Measurements from ENCODE around the gene NTRK3.

NTRK3 gene

DNA sequence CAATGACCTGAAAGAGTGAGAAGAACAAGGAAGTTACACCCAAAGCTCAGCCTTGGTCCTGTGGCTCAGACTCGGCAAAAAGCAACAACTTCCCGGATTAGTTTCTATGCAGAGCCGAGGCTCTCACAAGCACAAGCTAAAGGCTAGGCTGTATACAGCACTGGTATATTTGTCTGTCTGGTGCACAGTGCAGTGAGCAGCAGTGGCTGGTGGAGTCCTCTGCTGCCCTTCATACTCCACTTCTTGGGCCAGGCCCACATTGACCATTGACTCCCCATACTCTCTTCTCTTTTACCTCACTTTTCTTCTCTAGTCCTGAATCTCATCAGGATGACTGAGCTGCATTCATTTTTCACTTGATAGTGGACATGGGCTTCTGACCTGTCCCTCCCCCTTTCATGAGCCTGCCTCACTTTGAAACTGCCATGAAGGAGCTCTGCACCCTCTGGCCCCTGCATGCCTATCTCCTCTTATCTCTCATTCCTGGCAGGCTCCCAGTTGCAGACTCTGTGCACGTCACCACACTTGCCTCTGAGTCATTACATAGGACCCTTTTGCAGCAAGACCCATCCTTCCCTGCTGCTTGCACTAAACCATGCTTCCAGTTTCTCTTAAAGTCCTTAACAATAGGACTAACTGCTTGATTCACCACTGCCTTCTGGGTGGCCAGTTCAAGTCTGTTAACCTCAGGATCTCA is 379.3 kb downstream of the NTRK3 start:
- no peak overlapping the region for H3K4me3 ChIP-seq (ENCODE audit: insufficient read depth, low read depth, low read length, poor library complexity, severe bottlenecking)
- H3K4me1 ChIP-seq (ENCODE audit: control insufficient read depth, insufficient read depth, low read length, poor library complexity, severe bottlenecking) = no peaks in the 10 kb centered on the region
- no peaks in the 10 kb centered on the region for H3K36me3 ChIP-seq (ENCODE audit: control insufficient read depth, insufficient read depth, low read length)
- no peaks in the 10 kb centered on the region for H3K27me3 ChIP-seq (replicated peaks; ENCODE audit: control insufficient read depth, insufficient read depth, low read length, poor library complexity, severe bottlenecking)
- H3K27ac ChIP-seq (ENCODE audit: insufficient read depth, low read length, poor library complexity, severe bottlenecking) = no peak overlapping the region
- no peak for DNase-seq
- H3K9me3 ChIP-seq (ENCODE audit: control insufficient read depth, low read length) = no peaks in the 10 kb centered on the region

DNA sequence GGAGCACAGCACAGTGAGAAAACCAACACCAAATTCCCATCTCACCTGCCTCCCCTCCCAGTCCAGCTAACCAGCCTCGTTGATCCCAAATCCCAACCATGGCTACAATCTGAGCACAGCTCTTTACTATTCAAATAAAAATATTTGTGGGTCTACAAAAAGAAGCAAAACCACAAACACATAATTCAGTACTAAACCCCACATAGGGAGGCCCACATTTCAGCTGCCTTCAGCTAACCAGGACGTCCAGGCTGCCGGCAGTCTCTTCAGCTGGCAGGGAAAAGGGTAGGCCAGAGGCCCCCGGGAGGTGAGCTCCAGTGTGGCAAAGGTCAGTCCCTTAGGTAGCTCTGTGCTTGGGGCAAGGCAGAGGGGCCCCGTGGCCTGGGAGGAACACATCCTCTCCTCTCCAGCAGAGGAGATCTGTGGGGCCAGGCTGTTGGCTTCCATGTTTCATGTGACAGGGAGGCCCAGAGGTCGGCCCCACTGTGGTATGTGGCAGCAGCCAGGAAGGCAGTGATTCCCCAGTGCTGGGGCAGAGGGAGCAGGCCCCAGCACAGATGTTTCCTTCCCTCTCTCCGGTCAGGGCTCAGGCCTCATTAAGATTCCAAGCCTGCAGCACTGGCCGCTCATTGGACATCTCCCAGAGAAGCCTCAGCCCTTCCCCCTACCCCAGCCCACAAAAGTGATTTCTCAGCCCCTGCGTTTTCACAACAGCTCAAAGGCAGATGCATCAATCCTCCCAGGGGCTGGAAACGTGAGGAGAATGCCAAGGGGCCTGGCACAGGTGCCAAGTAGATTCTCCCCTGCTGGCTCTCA is 381.4 kb downstream of the NTRK3 start:
- H3K4me1 ChIP-seq (ENCODE audit: control insufficient read depth, insufficient read depth, low read length, poor library complexity, severe bottlenecking) = no peaks in the 10 kb centered on the region
- no peaks in the 10 kb centered on the region for H3K9me3 ChIP-seq (ENCODE audit: control insufficient read depth, low read length)
- no peaks in the 10 kb centered on the region for H3K36me3 ChIP-seq (ENCODE audit: control insufficient read depth, insufficient read depth, low read length)
- H3K4me3 ChIP-seq (ENCODE audit: insufficient read depth, low read depth, low read length, poor library complexity, severe bottlenecking) = no peak overlapping the region
- no peaks in the 10 kb centered on the region for H3K27me3 ChIP-seq (replicated peaks; ENCODE audit: control insufficient read depth, insufficient read depth, low read length, poor library complexity, severe bottlenecking)
- H3K27ac ChIP-seq (ENCODE audit: insufficient read depth, low read length, poor library complexity, severe bottlenecking) = no peak overlapping the region
- no peak for DNase-seq

DNA sequence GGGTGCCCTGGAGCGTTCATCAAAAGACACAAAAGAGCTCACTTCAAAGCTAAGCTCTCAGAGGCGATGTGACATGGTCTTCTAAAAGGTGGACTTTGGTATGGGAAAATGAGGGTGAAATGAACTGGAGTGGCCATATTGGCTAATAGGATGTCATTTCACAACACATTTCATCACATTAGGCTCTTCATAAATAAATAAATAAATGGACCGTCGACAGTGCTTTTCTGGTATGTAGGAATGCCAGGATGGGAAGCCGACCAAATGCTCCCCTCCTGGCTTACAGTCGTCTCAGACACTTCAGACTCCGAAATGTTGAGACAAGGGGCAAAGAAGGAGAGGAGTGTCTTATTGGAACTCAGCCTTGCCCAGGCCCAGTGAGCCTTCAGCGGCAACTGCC is 383.0 kb downstream of the NTRK3 start:
- H3K9me3 ChIP-seq (ENCODE audit: control insufficient read depth, low read length) = no peaks in the 10 kb centered on the region
- H3K27ac ChIP-seq (ENCODE audit: insufficient read depth, low read length, poor library complexity, severe bottlenecking) = no peak overlapping the region
- H3K4me3 ChIP-seq (ENCODE audit: insufficient read depth, low read depth, low read length, poor library complexity, severe bottlenecking) = no peak overlapping the region
- DNase-seq = no peak
- H3K4me1 ChIP-seq (ENCODE audit: control insufficient read depth, insufficient read depth, low read length, poor library complexity, severe bottlenecking) = no peaks in the 10 kb centered on the region
- H3K36me3 ChIP-seq (ENCODE audit: control insufficient read depth, insufficient read depth, low read length) = no peaks in the 10 kb centered on the region
- no peaks in the 10 kb centered on the region for H3K27me3 ChIP-seq (replicated peaks; ENCODE audit: control insufficient read depth, insufficient read depth, low read length, poor library complexity, severe bottlenecking)

DNA sequence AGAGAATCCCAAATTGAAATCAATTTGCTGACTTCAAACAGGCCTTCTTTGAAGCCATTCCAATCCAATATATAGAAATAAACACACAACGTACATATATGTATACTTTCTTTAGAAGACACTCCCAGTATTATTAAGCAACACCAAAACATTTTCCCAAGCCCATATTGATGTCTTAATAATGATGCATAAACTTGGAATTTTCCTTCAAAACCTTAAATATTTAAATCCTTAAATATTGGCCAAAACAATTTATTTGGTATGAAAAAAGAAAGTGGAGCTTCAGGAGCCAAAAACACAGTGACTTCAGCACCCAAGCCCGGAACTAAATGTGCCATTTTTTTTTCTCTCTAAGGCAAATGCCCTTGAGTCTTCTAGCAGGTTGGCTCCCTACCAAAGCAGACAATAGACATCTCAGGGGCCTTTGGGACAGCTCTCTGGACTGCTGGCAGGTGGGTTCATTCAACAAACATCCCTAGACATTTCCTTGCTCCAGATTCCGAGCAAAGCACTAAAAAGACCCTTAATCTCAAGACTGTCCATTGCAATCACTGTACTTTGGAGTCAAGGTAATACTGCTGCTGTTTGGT is 384.7 kb downstream of the NTRK3 start:
- H3K27ac ChIP-seq (ENCODE audit: insufficient read depth, low read length, poor library complexity, severe bottlenecking) = no peak overlapping the region
- no peak for DNase-seq
- H3K36me3 ChIP-seq (ENCODE audit: control insufficient read depth, insufficient read depth, low read length) = no peaks in the 10 kb centered on the region
- no peaks in the 10 kb centered on the region for H3K27me3 ChIP-seq (replicated peaks; ENCODE audit: control insufficient read depth, insufficient read depth, low read length, poor library complexity, severe bottlenecking)
- H3K9me3 ChIP-seq (ENCODE audit: control insufficient read depth, low read length) = no peaks in the 10 kb centered on the region
- no peaks in the 10 kb centered on the region for H3K4me1 ChIP-seq (ENCODE audit: control insufficient read depth, insufficient read depth, low read length, poor library complexity, severe bottlenecking)
- no peak overlapping the region for H3K4me3 ChIP-seq (ENCODE audit: insufficient read depth, low read depth, low read length, poor library complexity, severe bottlenecking)

DNA sequence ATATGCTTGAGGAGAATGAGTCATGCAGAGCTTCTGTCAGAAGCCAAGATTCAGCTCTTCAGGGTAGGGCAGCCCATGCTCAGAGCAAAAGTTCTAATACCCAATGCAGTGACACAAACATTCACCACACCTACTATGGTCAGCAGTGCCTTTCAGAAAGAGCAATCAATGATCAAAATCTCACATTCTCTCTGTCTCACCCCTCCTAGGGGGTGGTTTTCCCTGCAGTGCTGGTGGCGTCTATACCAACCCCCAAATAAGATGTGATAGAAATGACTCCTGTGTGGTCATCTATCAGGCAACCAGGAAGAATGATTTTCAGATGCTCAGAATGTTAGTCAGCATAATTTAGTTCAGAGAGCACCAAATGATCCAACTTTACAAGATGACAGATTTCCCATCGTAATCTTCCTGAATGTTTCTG is 385.3 kb downstream of the NTRK3 start:
- DNase-seq = no peak
- Histone ChIP-seq H3K4me3 (ENCODE audit: insufficient read depth, low read depth, low read length, poor library complexity, severe bottlenecking) (no peak overlapping the region), H3K9me3 (ENCODE audit: control insufficient read depth, low read length) (no peaks in the 10 kb centered on the region), H3K4me1 (ENCODE audit: control insufficient read depth, insufficient read depth, low read length, poor library complexity, severe bottlenecking) (no peaks in the 10 kb centered on the region), H3K27me3 (replicated peaks; ENCODE audit: control insufficient read depth, insufficient read depth, low read length, poor library complexity, severe bottlenecking) (no peaks in the 10 kb centered on the region), H3K36me3 (ENCODE audit: control insufficient read depth, insufficient read depth, low read length) (no peaks in the 10 kb centered on the region), H3K27ac (ENCODE audit: insufficient read depth, low read length, poor library complexity, severe bottlenecking) (no peak overlapping the region)

DNA sequence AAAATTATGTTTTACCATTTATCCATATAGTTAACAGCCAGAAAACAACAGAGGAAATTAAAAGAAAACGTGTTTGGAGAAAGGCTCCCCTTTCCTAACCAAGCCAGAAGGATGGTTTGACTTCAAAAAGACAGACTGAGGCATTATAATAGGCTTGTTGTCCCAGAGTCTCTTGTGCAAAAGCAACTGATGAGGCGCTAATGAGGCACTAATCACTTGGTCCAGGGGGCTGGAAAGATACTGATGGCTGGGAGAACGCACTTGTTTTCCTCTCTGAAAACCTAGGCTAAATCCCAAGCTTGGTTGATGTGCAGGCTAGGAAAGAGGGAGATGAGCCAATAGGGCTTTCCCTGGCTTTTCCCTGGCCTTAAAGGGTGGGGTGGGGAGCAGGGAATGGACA is 389.6 kb downstream of the NTRK3 start:
- Histone ChIP-seq H3K27me3 (replicated peaks; ENCODE audit: control insufficient read depth, insufficient read depth, low read length, poor library complexity, severe bottlenecking) (no peaks in the 10 kb centered on the region), H3K9me3 (ENCODE audit: control insufficient read depth, low read length) (no peaks in the 10 kb centered on the region), H3K36me3 (ENCODE audit: control insufficient read depth, insufficient read depth, low read length) (no peaks in the 10 kb centered on the region), H3K27ac (ENCODE audit: insufficient read depth, low read length, poor library complexity, severe bottlenecking) (no peak overlapping the region), H3K4me3 (ENCODE audit: insufficient read depth, low read depth, low read length, poor library complexity, severe bottlenecking) (no peak overlapping the region), H3K4me1 (ENCODE audit: control insufficient read depth, insufficient read depth, low read length, poor library complexity, severe bottlenecking) (no peaks in the 10 kb centered on the region)
- DNase-seq = no peak

GRCh38 chr15:87863152-87863551 is 393.4 kb downstream of the NTRK3 start:
- Histone ChIP-seq H3K27me3 (replicated peaks; ENCODE audit: control insufficient read depth, insufficient read depth, low read length, poor library complexity, severe bottlenecking) (no peaks in the 10 kb centered on the region), H3K4me3 (ENCODE audit: insufficient read depth, low read depth, low read length, poor library complexity, severe bottlenecking) (no peak overlapping the region), H3K27ac (ENCODE audit: insufficient read depth, low read length, poor library complexity, severe bottlenecking) (no peak overlapping the region), H3K36me3 (ENCODE audit: control insufficient read depth, insufficient read depth, low read length) (no peaks in the 10 kb centered on the region), H3K4me1 (ENCODE audit: control insufficient read depth, insufficient read depth, low read length, poor library complexity, severe bottlenecking) (no peaks in the 10 kb centered on the region), H3K9me3 (ENCODE audit: control insufficient read depth, low read length) (no peaks in the 10 kb centered on the region)
- DNase-seq = no peak

- Histone ChIP-seq H3K27me3 (replicated peaks; ENCODE audit: control insufficient read depth, insufficient read depth, low read length, poor library complexity, severe bottlenecking) (no peaks in the 10 kb centered on the region), H3K4me1 (ENCODE audit: control insufficient read depth, insufficient read depth, low read length, poor library complexity, severe bottlenecking) (no peaks in the 10 kb centered on the region), H3K36me3 (ENCODE audit: control insufficient read depth, insufficient read depth, low read length) (no peaks in the 10 kb centered on the region), H3K4me3 (ENCODE audit: insufficient read depth, low read depth, low read length, poor library complexity, severe bottlenecking) (no peak overlapping the region), H3K9me3 (ENCODE audit: control insufficient read depth, low read length) (no peaks in the 10 kb centered on the region), H3K27ac (ENCODE audit: insufficient read depth, low read length, poor library complexity, severe bottlenecking) (no peak overlapping the region)
- DNase-seq = no peak
Measured at GRCh38 chr15:87860743-87861142, 395.8 kb downstream of the NTRK3 start.

DNA sequence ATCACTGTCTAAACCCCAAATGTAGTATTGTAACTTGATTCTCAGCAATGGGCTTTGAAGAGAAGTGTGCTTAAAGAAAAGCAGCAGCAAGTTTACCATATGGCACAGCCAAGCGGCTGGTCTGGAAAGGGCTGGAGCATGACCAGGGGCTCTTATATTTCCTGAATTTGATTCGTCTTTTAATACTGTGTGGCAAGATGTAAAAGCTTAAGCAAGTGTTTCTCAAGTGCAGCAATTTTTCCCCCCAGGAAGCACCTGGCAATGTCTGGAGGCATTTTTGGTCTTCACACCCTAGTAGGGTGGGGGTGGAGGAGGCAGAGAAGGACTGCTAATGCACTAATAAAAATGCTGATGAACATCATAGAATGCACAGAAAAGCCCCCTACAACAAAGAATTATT is 397.9 kb downstream of the NTRK3 start:
- Histone ChIP-seq H3K9me3 (ENCODE audit: control insufficient read depth, low read length) (no peaks in the 10 kb centered on the region), H3K4me3 (ENCODE audit: insufficient read depth, low read depth, low read length, poor library complexity, severe bottlenecking) (no peak overlapping the region), H3K27me3 (replicated peaks; ENCODE audit: control insufficient read depth, insufficient read depth, low read length, poor library complexity, severe bottlenecking) (no peaks in the 10 kb centered on the region), H3K36me3 (ENCODE audit: control insufficient read depth, insufficient read depth, low read length) (no peaks in the 10 kb centered on the region), H3K27ac (ENCODE audit: insufficient read depth, low read length, poor library complexity, severe bottlenecking) (no peak overlapping the region), H3K4me1 (ENCODE audit: control insufficient read depth, insufficient read depth, low read length, poor library complexity, severe bottlenecking) (no peaks in the 10 kb centered on the region)
- DNase-seq = no peak

GRCh38 chr15:87851497-87851896 is 405.0 kb downstream of the NTRK3 start:
- Histone ChIP-seq H3K4me3 (ENCODE audit: insufficient read depth, low read depth, low read length, poor library complexity, severe bottlenecking) (no peak overlapping the region), H3K4me1 (ENCODE audit: control insufficient read depth, insufficient read depth, low read length, poor library complexity, severe bottlenecking) (no peaks in the 10 kb centered on the region), H3K27me3 (replicated peaks; ENCODE audit: control insufficient read depth, insufficient read depth, low read length, poor library complexity, severe bottlenecking) (no peaks in the 10 kb centered on the region), H3K36me3 (ENCODE audit: control insufficient read depth, insufficient read depth, low read length) (no peaks in the 10 kb centered on the region), H3K9me3 (ENCODE audit: control insufficient read depth, low read length) (no peaks in the 10 kb centered on the region), H3K27ac (ENCODE audit: insufficient read depth, low read length, poor library complexity, severe bottlenecking) (no peak overlapping the region)
- DNase-seq = no peak
